ENCODE data around the gene NVL.

The NVL gene

GRCh38 chr1:224201383-224201782, 128.6 kb downstream of the NVL start:
- 91 to 95% methylated on average over 5 of the region's 5 CpGs for WGBS, 2 experiments
- Histone ChIP-seq H3K27me3 (ENCODE audit: control insufficient read depth, insufficient read depth, low read length, poor library complexity, severe bottlenecking) (no peaks in the 10 kb centered on the region), H3K27ac (ENCODE audit: insufficient read depth, low read depth, low read length, poor library complexity, severe bottlenecking) (no peak overlapping the region), H3K4me3 (ENCODE audit: insufficient read depth, low read depth, low read length) (no peak overlapping the region), H3K36me3 (ENCODE audit: control insufficient read depth, insufficient read depth, low read length) (no peaks in the 10 kb centered on the region), H3K4me1 (ENCODE audit: control insufficient read depth, insufficient read depth, low read length) (peaks cover 7% of the 10 kb centered on the region), H3K9me3 (ENCODE audit: control insufficient read depth, low read length) (no peaks in the 10 kb centered on the region)

GRCh38 chr1:224199679-224200078, 130.3 kb downstream of the NVL start:
- H3K36me3 ChIP-seq (ENCODE audit: control insufficient read depth, insufficient read depth, low read length): no peaks in the 10 kb centered on the region
- 81 to 84% methylated on average over 2 of the region's 2 CpGs for WGBS, 2 experiments
- H3K27ac ChIP-seq (ENCODE audit: insufficient read depth, low read depth, low read length, poor library complexity, severe bottlenecking): no peak overlapping the region
- H3K4me1 ChIP-seq (ENCODE audit: control insufficient read depth, insufficient read depth, low read length): peaks cover 4% of the 10 kb centered on the region
- H3K4me3 ChIP-seq (ENCODE audit: insufficient read depth, low read depth, low read length): no peak overlapping the region
- no peaks in the 10 kb centered on the region for H3K9me3 ChIP-seq (ENCODE audit: control insufficient read depth, low read length)
- no peaks in the 10 kb centered on the region for H3K27me3 ChIP-seq (ENCODE audit: control insufficient read depth, insufficient read depth, low read length, poor library complexity, severe bottlenecking)

GRCh38 chr1:224198572-224198971, 131.4 kb downstream of the NVL start:
- no peak overlapping the region for H3K4me3 ChIP-seq (ENCODE audit: insufficient read depth, low read depth, low read length)
- H3K4me1 ChIP-seq (ENCODE audit: control insufficient read depth, insufficient read depth, low read length): peaks cover 2% of the 10 kb centered on the region
- 90% methylated on average over 4 of the region's 4 CpGs for WGBS, 2 experiments
- no peak overlapping the region for H3K27ac ChIP-seq (ENCODE audit: insufficient read depth, low read depth, low read length, poor library complexity, severe bottlenecking)
- H3K27me3 ChIP-seq (ENCODE audit: control insufficient read depth, insufficient read depth, low read length, poor library complexity, severe bottlenecking): no peaks in the 10 kb centered on the region
- H3K36me3 ChIP-seq (ENCODE audit: control insufficient read depth, insufficient read depth, low read length): peaks cover under 1% of the 10 kb centered on the region
- H3K9me3 ChIP-seq (ENCODE audit: control insufficient read depth, low read length): no peaks in the 10 kb centered on the region

DNA sequence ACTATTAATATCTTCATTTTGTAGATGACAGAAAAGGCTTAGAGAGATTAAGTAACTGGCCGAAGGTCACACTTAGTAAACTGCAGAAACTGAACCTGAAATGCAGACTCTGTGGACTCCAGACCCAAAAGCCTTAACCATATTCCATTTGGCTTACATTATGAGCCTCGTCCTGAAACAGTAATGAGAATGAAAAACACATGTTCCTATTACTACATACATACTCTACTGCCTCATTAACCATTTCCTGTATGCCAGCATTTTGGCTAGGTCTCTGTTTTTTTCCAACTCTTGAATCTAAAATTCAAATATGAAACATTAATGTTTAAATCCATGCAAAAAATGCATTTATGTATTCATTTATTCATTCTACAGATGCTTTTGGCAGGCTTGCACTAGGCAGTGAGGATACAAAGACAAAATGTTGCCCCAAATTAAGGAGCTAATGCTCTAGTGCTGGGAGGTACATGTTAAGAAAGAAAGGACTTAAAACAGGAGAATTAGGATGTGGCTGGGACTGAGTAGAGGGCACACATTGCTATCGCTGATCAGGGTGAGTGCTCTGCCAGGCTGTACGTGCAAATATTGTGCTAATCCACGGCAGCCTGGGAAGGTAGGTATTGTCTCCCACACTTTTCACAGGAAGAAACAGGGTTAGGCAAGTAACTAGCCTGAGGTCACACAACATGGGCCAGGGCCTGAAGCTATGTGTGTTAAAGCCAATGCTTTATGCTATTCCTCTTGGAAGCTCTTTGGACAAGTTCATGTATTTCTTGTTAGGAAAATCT, 133.0 kb downstream of the NVL start:
- 92 to 93% methylated on average over 5 of the region's 5 CpGs for WGBS, 2 experiments
- Histone ChIP-seq H3K4me3 (ENCODE audit: insufficient read depth, low read depth, low read length) (no peak overlapping the region), H3K4me1 (ENCODE audit: control insufficient read depth, insufficient read depth, low read length) (no peaks in the 10 kb centered on the region), H3K9me3 (ENCODE audit: control insufficient read depth, low read length) (no peaks in the 10 kb centered on the region), H3K27ac (ENCODE audit: insufficient read depth, low read depth, low read length, poor library complexity, severe bottlenecking) (no peak overlapping the region), H3K27me3 (ENCODE audit: control insufficient read depth, insufficient read depth, low read length, poor library complexity, severe bottlenecking) (no peaks in the 10 kb centered on the region), H3K36me3 (ENCODE audit: control insufficient read depth, insufficient read depth, low read length) (peaks cover 11% of the 10 kb centered on the region)

GRCh38 chr1:224193319-224193966, 136.5 kb downstream of the NVL start:
- Histone ChIP-seq H3K9me3 (ENCODE audit: control insufficient read depth, low read length) (no peaks in the 10 kb centered on the region), H3K4me3 (ENCODE audit: insufficient read depth, low read depth, low read length) (no peak overlapping the region), H3K27ac (ENCODE audit: insufficient read depth, low read depth, low read length, poor library complexity, severe bottlenecking) (no peak overlapping the region), H3K36me3 (ENCODE audit: control insufficient read depth, insufficient read depth, low read length) (peaks cover 11% of the 10 kb centered on the region), H3K4me1 (ENCODE audit: control insufficient read depth, insufficient read depth, low read length) (no peaks in the 10 kb centered on the region), H3K27me3 (ENCODE audit: control insufficient read depth, insufficient read depth, low read length, poor library complexity, severe bottlenecking) (no peaks in the 10 kb centered on the region)
- WGBS, 2 experiments: 89 to 95% methylated on average over 8 of the region's 8 CpGs

DNA sequence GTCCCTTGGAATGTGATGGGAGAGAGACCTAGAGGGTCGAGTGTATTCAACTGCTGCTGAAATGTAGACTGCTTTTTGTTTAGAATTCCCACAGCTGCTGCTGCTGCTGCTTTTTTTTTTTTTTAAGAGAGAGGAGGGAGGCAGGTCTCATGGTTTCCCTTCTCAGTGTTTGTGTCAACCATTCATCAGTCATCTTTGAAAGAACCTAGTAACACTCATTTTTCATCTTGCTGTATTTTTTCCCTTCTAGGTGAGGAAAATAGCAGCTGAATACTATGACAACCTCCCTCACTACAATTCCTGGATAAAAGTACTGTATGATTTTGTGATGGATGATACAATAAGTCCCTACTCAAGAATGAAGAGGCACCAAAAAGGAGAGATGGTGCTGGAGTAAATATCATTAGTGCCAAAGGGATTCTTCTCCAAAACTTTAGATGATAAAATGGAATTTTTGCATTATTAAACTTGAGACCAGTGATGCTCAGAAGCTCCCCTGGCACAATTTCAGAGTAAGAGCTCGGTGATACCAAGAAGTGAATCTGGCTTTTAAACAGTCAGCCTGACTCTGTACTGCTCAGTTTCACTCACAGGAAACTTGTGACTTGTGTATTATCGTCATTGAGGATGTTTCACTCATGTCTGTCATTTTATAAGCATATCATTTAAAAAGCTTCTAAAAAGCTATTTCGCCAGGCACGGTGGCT, 137.7 kb downstream of the NVL start:
- H3K9me3 ChIP-seq (ENCODE audit: control insufficient read depth, low read length): no peaks in the 10 kb centered on the region
- no peaks in the 10 kb centered on the region for H3K4me1 ChIP-seq (ENCODE audit: control insufficient read depth, insufficient read depth, low read length)
- 84 to 94% methylated on average over 5 of the region's 5 CpGs for WGBS, 2 experiments
- no peak overlapping the region for H3K4me3 ChIP-seq (ENCODE audit: insufficient read depth, low read depth, low read length)
- H3K36me3 ChIP-seq (ENCODE audit: control insufficient read depth, insufficient read depth, low read length): peaks cover 11% of the 10 kb centered on the region
- no peak overlapping the region for H3K27ac ChIP-seq (ENCODE audit: insufficient read depth, low read depth, low read length, poor library complexity, severe bottlenecking)
- no peaks in the 10 kb centered on the region for H3K27me3 ChIP-seq (ENCODE audit: control insufficient read depth, insufficient read depth, low read length, poor library complexity, severe bottlenecking)

GRCh38 chr1:224189561-224189960, 140.4 kb downstream of the NVL start:
- Histone ChIP-seq H3K4me3 (ENCODE audit: insufficient read depth, low read depth, low read length) (no peak overlapping the region), H3K36me3 (ENCODE audit: control insufficient read depth, insufficient read depth, low read length) (peaks cover 11% of the 10 kb centered on the region), H3K27me3 (ENCODE audit: control insufficient read depth, insufficient read depth, low read length, poor library complexity, severe bottlenecking) (no peaks in the 10 kb centered on the region), H3K9me3 (ENCODE audit: control insufficient read depth, low read length) (no peaks in the 10 kb centered on the region), H3K27ac (ENCODE audit: insufficient read depth, low read depth, low read length, poor library complexity, severe bottlenecking) (no peak overlapping the region), H3K4me1 (ENCODE audit: control insufficient read depth, insufficient read depth, low read length) (peaks cover 2% of the 10 kb centered on the region)
- WGBS, 2 experiments: 94 to 96% methylated on average over 7 of the region's 7 CpGs

DNA sequence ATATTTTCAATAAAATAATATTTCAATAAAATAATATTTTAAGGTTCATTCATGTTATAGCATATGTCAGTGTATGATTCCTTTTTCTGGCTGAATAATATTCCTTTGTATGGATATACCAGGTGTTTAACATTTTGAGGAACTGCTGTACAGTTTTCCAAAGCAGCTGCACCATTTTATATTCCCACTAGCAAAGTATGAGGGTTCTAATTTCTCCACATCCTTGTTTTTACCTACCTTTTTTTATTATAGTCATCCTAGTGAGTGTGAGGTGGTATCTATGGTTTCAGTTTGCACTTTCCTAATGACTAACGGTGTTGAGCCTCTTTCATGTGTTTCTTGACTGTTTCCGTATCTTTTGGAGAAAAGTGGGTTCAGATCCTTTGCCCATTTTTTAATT, 141.7 kb downstream of the NVL start:
- H3K4me3 ChIP-seq (ENCODE audit: insufficient read depth, low read depth, low read length): no peak overlapping the region
- 96% methylated on average over 2 of the region's 2 CpGs for WGBS, 2 experiments
- H3K27ac ChIP-seq (ENCODE audit: insufficient read depth, low read depth, low read length, poor library complexity, severe bottlenecking): no peak overlapping the region
- H3K9me3 ChIP-seq (ENCODE audit: control insufficient read depth, low read length): no peaks in the 10 kb centered on the region
- H3K4me1 ChIP-seq (ENCODE audit: control insufficient read depth, insufficient read depth, low read length): peaks cover 5% of the 10 kb centered on the region
- H3K36me3 ChIP-seq (ENCODE audit: control insufficient read depth, insufficient read depth, low read length): peaks cover 8% of the 10 kb centered on the region
- no peaks in the 10 kb centered on the region for H3K27me3 ChIP-seq (ENCODE audit: control insufficient read depth, insufficient read depth, low read length, poor library complexity, severe bottlenecking)

DNA sequence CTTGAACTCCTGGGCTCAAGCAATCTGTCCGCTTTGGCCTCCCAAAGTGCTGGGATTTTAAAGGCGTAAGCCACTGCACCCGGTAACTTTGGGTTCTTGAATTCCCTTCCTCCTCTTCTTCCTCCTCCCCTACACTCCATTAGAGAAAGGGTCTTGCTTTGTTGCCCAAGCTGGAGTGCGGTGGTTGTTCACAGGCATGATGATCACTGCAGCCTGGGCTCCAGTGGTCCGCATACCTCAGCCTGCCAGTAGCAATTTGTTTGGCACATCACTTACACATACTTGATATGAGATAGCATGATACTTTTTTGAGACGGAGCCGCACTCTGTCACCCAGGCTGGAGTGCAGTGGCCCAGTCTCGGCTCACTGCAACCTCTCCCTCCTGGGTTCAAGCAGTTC, 144.8 kb downstream of the NVL start:
- no peaks in the 10 kb centered on the region for H3K27me3 ChIP-seq (ENCODE audit: control insufficient read depth, insufficient read depth, low read length, poor library complexity, severe bottlenecking)
- H3K36me3 ChIP-seq (ENCODE audit: control insufficient read depth, insufficient read depth, low read length): no peaks in the 10 kb centered on the region
- H3K9me3 ChIP-seq (ENCODE audit: control insufficient read depth, low read length): no peaks in the 10 kb centered on the region
- no peak overlapping the region for H3K27ac ChIP-seq (ENCODE audit: insufficient read depth, low read depth, low read length, poor library complexity, severe bottlenecking)
- no peak overlapping the region for H3K4me3 ChIP-seq (ENCODE audit: insufficient read depth, low read depth, low read length)
- peaks cover 8% of the 10 kb centered on the region for H3K4me1 ChIP-seq (ENCODE audit: control insufficient read depth, insufficient read depth, low read length)
- WGBS, 2 experiments: 93 to 94% methylated on average over 8 of the region's 8 CpGs

DNA sequence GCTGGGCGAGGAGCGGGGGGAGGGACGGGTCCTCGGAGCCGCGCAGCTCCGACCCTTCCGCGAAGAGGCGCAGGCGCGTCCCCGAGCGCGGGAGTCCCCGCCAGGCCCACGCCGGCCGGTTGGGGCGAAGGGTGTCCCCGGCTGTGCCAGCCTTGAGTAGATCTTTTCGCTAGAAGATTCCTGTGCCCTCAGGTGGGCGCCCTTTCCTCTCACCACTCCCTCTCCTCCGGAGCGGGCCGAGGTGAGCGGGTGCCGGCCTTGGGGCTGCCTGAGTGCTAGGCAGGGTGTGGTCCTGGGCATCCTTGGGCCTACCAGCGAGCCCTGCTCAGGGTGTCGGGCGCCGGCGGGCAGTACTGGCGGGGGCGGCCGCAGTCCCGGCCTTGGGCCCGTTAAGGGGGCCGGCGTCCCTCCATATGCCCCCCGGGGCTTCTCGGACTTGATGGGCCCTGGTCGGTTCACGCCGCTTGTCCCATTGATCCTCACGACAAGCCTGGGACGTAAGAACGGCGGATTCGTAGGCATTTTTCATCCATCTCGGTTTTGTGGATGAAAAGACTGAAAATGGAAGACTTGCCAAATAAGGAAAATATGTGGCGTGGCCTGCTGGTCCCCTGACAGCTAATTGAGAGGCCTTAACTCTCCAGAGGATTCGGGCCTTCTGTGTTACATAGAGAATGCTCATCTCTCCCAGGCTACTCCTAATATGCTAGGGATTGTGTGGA, 146.2 kb downstream of the NVL start:
- WGBS, 2 experiments: 0 to 1% methylated on average over 53 of the region's 53 CpGs
- Histone ChIP-seq H3K27ac (ENCODE audit: insufficient read depth, low read depth, low read length, poor library complexity, severe bottlenecking) (peak overlapping the region; percentile 79), H3K4me3 (ENCODE audit: insufficient read depth, low read depth, low read length) (peak overlapping the region; percentile 63), H3K36me3 (ENCODE audit: control insufficient read depth, insufficient read depth, low read length) (no peaks in the 10 kb centered on the region), H3K27me3 (ENCODE audit: control insufficient read depth, insufficient read depth, low read length, poor library complexity, severe bottlenecking) (no peaks in the 10 kb centered on the region), H3K4me1 (ENCODE audit: control insufficient read depth, insufficient read depth, low read length) (peaks cover 8% of the 10 kb centered on the region), H3K9me3 (ENCODE audit: control insufficient read depth, low read length) (no peaks in the 10 kb centered on the region)
